ENCODE data around the gene CRIP1.

Gene CRIP1

DNA sequence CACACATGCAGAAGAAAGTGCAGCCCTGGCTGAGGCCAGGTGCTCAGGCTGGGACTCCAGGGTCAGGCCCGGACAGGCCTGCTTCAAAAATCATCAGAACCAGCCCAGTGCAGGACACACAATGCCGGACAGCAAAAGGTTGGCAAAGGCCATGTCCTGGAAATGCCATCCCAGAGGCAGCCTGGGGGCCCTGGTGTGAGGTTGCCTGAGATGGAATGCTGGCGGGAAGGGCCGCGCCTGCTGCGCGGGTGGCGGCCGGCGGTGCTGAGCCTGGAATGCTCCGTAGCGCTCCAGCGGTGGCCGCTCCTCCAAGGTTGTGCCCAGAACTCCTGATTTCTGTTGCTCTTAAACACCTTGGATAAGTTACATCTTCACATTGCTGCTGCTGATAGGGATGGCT, 33.7 kb upstream of the CRIP1 start:
- no peak for FAIRE-seq

DNA sequence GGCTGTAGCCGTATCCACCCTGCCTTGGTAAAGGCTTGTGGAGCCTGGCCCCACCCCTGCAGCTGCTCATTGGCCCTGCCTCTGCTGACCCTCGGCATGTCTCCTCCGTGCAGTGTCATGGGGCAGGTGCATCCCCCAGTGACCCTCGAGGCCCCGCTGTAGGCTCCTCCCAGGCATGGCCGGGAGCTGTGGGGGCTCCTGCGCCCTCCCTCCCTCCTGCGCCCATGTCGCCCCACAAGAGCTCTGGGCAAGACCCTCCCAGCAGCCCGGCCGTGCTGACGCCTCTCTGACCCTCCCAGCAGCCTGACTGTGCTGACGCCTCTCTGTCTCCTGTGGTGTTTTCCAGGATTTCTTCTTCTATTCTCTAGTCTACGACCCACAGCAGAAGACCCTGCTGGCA, 32.8 kb upstream of the CRIP1 start:
- no peak for FAIRE-seq

DNA sequence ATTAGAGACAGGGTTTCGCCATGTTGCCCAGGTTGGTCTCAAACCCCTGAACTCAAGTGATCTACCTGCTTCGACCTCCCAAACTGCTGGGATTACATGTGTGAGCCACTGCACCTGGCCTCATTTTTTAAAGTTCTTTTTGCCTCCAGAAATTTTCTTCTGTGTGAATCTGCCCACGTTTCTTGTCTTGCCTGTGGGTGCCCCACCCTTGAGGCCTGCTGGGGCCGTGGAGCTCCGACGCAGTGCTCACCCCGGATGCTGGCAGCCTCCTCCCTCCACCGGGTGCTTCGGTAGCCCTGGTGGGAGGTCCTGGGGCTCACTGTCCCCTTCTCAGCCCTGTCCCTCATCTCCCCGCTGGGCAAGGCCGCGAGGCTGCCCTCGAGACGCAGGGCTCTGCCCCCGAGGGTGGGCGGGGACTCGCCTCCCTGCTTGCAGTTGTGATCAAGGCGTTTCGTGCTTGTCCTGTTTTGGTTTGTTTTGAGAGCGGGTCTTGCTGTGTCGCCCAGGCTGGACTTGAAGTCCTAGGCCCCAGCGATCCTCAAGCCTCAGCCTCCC, 31.5 kb upstream of the CRIP1 start:
- no peak for FAIRE-seq

DNA sequence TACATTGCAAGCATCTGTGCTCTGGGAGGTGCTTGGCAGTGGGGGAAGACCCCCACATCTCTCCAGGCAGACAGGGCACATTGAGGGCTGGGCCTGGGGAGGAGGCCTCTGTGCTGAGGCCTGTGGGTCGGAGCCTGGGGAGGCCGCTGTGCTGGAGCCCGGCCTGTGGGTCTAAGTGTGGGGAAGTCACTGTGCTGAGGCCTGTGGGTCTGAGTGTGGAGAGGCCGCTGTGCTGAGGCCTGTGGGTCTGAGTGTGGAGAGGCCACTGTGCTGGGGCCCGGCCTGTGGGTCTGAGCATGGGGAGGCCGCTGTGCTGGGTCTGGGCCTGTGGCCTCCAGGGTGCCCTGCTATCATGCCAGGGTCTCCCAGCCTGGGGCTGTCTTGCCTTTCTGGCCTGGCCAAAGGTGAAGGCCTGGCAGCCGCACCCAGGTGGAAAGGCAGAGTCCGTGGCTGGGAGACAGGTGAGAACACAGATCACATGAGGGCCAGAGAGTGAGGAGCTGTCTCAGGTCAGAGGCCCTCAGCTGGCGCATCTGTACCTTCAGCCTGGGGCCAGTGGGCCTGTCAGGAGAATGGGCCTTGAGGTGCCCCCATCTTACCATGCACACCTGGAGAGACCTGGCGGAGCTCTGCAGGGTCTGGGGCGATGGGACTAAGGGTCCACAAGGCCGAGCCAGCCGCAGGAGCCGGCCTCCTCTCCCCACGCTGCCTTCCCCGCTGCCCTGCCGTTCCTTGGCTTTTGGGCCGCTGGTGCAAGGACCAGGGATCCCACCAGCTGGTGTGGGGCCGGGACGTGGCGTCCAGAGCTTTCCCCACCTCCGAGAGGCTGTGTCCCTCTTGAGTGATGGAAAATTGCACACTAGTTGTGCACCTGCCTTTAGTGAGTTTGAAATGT, 30.7 kb upstream of the CRIP1 start:
- FAIRE-seq, result no peak

DNA sequence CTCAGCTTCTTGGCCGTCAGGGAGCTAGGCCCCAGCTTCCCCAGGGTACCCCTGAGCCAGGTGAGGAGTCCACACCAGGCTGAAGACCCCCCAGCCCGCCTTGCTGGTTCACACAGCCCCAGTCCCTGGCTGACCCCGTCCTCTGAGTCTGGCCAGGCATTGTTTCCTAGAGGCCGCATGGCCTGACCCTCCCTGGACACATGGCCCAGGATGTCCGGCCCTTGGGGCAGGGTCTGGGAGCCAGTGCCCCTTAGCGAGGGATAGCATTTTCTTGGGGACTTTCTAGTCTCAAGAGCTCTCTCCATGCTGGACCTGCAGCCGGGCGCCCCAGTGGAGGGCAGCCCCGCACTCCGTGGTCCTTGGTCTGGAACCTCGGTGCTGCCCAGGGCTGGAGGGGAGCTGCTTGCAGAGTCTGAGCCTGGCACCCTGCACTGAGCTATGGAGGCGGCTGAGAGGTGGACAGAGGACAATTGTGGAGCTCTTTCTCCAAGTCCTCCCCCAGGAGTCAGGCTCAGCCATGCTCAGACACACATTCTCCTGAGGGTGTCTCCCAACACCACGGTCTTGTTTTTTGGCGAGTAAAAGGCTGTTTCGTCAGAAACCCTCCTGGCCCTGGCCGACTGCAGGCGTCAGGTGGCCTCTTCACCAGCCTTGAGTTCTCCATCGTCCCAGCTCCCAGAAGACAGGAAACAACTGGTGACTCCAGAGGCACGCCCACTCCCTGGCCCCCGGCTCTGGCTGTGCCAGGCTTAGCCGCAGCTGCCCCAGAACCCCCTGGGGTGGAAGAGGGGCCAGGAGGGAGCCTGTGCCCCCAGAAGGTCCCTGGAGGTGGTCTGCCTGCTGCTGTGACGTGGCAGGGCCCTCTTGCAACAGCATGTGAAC, 29.7 kb upstream of the CRIP1 start:
- no peak for FAIRE-seq

DNA sequence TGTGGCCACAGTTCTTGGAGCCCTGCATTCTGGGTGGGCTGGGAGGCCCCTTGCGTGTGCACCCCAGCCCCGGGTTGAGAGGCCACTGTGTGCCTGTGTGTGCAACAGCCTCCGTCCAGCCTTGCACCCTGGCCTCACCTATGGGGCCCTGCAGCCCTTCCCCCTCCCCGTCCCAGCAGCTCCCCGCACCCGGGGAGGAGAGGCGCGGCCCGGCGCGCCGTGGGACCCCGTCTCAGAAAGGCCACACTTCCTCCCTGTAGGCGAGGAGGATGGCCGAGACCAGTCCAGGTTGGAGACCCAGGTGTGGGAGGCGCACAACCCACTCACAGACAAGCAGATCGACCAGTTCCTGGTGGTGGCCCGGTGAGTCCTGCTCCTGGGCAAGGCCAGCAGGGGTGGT, 28.7 kb upstream of the CRIP1 start:
- no peak for FAIRE-seq

DNA sequence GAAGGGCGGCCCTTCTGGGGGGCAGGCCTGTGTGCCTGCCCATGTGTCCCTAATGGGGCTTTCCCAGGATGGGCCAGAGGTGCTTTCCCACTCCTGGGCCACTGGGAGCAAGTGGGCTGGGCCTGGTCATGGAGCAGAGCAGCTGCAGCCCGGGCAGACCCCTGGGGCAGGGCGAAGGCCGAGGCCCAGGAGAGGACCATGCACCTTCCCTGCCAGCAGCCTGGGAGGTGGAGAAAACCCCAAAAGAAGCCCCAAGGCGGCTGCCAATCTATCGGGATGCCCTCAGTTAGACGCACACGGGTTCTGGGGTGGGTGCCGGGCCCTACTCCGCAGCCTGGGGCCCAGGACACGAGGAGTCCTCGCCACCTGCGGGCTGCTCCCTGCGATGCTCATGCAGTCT, 28.1 kb upstream of the CRIP1 start:
- FAIRE-seq, result no peak

DNA sequence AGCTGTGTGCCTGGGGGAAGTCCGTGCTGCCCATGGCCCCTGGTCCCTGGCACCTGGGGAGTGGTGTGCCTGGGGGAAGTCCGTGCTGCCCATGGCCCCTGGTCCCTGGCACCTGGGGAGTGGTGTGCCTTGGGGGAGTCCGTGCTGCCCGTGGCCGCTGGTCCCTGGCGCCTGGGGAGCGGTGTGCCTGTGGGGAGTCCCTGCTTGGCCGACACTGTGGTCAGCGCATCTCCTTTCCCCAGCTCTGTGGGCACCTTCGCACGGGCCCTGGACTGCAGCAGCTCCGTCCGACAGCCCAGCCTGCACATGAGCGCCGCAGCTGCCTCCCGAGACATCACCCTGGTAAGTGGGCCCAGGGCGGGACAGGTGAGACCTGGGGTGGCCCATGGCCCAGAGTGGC, 26.6 kb upstream of the CRIP1 start:
- no peak for FAIRE-seq

DNA sequence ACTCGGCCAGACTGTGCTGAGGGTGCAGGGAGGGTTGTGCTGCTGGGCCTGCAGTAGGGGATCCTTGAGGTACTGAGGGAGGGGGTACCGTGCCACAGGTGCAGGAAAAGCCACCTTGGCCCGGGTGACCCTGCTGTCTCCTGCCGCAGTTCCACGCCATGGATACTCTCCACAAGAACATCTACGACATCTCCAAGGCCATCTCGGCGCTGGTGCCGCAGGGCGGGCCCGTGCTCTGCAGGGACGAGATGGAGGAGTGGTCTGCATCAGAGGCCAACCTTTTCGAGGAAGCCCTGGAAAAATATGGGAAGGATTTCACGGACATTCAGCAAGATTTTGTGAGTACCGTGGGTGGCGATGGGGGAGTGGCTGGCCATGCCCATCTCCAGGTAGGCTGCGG, 26.1 kb upstream of the CRIP1 start:
- no peak for FAIRE-seq

DNA sequence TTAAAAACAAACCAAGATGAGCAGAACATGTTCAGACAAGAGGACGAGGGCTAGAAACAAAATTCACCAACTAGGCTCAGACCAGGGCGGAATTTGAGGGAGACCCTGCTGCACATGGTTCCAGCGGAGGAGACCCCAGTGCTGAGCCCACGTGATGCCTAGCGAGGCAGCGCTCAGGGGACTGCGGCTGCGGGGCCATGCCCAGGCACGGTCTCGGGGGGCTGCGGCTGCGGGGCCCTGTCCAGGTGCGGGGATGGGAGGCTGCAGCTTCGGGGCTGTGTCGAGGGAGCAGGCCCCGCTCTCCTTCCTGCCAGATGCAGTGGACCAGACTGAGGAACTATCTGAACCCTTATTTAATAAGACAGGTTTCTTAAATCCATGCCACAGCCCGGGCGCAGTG, 24.8 kb upstream of the CRIP1 start:
- FAIRE-seq, result no peak

DNA sequence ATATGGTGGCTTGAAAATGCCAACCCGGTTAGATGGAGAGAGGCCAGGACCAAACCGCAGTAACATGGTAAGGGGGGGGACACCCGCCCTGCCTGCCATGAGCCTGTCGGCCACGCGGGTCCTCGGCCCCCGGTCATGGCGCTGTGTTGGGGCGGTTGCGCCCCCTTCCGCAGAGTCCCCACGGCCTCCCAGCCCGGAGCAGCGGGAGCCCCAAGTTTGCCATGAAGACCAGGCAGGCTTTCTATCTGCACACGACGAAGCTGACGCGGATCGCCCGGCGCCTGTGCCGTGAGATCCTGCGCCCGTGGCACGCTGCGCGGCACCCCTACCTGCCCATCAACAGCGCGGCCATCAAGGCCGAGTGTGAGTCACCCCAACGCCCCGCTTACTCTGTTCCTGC, 22.2 kb upstream of the CRIP1 start:
- FAIRE-seq, result no peak

DNA sequence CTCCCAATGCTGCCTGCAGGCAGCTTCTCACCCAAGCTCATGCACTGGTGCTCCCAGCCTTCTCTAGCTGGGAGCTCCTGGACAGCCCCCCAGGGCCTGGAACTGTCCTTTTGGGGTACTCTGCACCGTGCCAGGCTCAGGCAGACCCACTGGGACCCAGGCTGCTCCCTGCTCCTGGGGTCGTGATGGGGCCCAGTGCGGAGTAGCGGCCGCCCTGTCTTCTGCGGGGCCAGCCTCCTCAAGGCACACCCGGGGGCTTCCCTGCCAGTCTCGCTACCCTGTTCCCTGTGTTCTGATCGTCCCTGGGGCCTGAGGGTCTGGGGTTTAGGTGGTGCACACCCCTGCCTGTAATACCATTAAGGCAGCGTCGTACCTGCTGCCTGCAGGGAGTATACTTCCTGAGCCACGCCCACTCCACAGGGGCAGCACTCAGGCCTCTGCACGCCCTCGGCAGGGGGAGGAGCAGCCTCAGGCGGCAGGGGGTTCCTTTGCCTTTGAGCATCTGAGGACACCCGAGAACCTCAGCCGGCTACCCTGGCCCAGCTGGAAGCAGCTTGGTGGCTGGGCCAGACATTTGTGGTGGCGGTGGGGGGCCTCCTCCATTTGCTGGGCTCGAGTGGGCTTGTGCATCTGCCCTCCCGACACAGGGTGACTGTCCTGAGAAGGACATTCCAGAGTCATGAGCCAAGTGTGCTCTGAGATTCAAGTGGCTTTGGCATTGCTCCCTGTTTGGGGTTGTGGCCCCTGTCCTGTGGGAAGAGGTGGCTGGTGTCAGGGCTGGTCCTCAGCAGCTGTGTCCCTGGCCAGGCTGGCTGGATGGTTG, 21.3 kb upstream of the CRIP1 start:
- FAIRE-seq, result no peak

DNA sequence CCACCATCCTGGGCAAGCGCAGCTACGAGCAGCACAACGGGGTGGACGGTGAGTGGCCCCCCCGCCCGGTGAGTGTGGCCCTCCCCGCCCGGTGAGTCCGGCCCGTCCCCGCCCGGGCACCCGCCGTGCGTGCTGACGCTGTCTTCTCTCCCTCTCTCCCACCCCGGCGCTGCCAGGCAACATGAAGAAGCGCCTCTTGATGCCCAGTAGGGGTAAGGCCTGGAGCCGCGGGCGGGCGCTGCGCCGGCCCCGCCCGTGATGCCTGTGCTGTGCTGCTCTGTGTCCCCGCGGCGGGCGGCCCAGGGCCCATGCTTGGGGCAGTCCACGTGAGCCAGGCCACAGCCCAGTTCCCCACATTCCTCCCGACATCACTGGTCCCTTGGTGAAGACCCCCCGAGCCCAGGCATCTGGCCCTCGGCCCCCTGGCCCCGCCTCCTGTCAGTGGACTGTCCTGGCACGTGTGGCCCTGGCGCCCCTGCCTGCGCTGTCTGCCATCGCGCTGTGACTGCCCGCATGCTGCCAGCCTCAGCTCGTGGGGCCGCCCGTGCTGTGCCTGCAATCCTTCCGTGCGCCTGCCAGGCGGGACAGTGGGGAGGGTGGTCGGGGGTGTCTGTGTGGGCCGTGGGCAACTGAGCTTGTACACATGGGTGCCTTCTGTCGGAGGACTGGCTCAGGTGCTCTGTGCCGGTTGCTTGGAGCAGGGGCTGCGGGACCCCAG, 20.0 kb upstream of the CRIP1 start:
- no peak for FAIRE-seq

DNA sequence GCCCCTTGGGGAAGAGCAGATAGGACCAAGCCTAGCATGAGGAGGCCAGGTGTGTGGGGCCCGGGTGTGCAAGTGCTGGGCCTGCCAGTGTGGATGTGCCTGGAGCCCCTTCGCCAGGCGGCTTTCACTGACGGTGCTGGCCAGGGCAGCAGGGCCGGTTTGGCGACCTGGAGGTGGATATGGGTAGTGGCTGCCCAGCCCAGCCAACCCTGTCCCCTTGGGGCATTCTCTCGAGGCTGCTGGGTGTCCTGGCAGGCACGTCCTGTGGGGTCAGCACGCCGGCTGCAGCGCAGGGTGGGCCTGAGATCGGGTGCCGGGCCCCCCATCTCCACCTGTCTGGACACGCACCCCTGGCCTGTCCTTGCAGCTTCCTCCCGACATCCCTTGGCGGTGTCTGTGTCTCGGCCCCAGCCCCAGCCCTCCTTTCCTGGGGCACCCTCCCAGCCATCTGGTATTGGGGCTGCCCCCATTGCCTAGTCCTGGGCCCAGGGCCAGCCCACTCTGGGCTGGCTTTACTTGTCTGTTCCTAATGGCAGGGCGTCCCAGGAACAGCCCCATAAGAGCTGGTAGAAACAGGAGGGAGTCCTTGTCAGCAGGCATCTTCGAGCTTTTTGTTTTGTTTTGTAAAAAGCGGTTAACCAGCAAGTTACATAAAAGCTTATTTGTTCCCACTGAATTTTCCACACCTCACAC, 19.3 kb upstream of the CRIP1 start:
- no peak for FAIRE-seq

DNA sequence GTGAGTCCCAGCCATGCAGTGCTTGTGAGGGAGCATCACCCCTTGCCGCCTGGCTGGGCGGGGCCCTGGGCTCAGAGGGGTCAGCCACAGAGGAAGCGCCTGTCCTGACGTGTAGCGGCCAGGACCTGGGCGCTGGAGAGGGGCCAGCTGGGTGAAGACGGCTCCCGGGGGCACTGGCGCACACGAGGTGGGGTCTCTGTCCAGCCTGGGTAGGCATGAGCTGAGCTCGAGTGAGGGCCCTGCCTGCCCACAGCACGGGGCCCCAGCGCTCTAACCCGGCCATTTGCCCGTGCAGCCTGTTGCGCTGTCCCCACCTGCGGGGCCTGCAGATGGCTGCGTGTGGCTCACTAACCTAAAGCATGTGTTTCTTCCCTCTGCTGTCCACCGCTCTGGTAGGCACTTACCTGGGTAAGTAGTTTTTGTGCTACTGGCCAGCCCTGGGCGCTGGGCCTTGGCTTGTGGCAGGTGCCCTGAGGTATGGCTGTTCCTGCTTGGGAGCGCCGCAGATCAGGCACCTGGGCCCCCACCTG, 18.7 kb upstream of the CRIP1 start:
- no peak for FAIRE-seq

DNA sequence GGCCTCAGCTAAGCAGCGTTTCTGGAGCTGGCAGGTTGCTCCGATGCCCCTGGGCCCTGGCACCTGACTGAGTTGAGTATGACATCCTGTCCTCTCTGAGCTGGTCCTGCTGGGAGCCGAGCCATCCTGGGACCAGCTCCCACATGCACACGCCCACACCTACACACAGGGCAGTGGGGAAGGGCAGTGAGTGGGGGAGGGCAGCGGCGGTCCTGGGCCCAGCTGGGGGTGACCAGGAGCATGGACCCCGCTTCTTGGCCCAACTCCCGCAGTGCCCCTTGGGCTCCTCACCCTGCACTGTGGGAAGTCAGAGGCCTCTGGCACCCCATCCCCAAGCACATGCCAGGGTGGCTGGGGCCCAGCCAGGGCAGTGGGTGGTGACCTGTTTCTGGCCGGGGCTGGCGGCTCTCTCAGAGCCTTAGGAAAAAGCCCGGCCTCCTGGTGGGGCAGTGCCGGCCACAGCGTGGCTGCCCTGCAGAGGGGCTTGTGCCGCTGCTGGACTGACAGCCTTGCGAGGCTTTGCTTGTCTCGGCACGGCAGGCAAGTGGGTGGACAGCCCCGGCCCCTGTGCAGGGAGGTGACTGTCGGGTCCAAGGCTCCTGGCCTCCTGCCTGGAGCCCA, 18.0 kb upstream of the CRIP1 start:
- no peak for FAIRE-seq

DNA sequence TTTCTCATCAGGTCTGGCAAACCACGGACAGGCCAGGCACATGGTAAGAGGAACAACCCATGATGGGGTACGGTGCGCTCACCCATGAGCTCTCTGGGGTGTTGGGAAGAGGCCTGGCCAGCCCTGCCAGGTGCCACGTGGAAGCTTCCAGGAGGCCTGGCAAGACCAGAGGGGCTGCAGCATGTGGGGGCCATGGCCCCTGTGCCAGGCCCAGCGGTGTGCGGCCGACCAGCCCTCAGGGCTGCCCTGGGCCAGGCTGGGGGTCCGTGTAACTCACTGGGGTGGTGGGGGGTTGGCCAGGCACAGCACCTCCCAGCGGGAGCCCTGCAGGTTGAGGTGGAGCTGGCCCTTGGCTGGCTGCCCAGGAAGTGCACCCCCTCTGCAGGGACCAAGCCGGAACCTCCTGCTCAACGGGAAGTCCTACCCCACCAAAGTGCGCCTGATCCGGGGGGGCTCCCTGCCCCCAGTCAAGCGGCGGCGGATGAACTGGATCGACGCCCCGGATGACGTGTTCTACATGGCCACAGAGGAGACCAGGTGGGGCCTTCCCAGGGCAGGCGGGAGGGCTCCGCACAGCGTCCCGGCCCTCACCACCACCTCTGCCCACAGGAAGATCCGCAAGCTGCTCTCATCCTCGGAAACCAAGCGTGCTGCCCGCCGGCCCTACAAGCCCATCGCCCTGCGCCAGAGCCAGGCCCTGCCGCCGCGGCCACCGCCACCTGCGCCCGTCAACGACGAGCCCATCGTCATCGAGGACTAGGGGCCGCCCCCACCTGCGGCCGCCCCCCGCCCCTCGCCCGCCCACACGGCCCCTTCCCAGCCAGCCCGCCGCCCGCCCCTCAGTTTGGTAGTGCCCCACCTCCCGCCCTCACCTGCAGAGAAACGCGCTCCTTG, 17.0 kb upstream of the CRIP1 start:
- FAIRE-seq, result no peak

DNA sequence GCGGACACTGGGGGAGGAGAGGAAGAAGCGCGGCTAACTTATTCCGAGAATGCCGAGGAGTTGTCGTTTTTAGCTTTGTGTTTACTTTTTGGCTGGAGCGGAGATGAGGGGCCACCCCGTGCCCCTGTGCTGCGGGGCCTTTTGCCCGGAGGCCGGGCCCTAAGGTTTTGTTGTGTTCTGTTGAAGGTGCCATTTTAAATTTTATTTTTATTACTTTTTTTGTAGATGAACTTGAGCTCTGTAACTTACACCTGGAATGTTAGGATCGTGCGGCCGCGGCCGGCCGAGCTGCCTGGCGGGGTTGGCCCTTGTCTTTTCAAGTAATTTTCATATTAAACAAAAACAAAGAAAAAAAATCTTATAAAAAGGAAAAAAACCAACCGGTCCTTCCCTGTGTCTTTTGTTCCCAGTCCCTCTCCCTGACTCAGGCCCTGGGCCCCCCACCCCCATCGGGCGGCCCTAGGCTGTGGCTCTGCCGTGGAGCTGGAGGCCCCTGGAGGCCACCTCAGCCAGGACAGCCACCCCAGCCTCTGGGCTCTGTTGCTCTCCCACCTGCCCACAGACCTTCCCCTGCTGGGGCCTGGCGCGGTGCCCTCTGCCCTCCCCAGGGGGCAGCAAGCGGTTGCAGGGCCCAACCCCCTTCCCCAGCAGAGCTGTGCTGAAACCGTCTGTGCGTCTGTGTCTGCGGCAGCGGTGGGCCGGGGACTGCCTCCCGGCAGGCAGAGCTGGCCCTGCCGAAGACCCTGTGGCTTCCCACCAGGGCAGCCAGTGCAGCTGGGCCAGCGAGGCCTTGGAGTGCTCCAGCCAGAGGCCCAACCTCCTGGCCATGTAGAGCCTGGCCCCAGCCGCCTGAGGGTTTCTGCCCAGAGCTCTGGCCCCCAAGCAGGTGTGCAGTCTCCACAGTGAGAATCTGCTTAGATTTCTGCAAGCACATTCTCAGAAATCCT, 16.1 kb upstream of the CRIP1 start:
- no peak for FAIRE-seq
